ENCODE measurements around the gene FGD3. TPM values are rescaled to one million over a fixed set of nuclear protein-coding genes. Genes with fewer than 3 reads are reported as not detected.

The FGD3 gene
- polyA plus RNA-seq, 2 of the 4 experiments (the other 2 are of a cell fraction), result 0.18 to 0.23 TPM

DNA sequence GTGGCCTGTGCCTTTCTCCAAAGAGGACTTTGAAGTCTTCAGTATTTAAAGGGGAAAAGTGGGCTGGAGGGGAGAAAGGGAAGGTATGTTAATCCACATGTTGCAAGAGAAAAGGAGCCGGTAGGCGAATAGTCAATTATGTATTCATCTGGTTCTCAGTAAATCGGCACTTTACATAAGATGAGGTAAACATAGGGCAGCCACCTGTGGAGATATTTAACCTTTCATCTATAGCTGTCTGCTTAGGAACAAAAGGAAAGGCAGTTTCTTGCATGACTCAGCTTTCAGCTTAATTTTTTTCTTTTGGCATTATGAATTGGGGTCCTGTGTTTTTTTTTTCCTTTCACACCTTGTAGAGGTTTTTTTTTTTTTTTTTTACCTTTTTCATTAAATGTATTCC is 42.2 kb downstream of the FGD3 start:
- ATAC-seq, result no peak

DNA sequence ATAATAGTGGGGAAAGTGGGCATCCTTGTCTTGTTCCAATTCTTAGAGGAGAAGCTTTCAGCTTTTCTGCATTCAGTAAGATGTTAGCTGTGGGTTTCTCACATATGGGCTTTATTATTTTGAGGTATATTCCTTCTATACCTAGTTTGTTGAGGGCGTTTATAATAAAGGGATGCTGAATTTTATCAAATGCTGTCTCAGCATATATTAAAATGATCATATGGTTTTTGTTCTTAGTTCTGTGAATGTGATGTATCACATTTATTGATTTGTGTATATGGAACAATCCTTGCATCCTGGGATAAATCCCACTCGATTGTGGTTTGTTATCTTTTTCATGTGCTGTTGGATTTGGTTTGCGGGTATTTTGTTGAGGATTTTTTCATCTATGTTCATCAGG is 43.1 kb downstream of the FGD3 start:
- CTCF ChIA-PET, result interaction anchor here (1.9 to 3.6 kb wide), 2 partner anchors 13 to 119 kb away, joined by 4 to 26 read pairs; no protein-coding TSS in a partner anchor
- Histone ChIP-seq H3K27ac (no peak overlapping the region), H3K4me2 (no peak overlapping the region), H3K4me3 (no peak overlapping the region), H3K9me3 (peaks cover 18% of the 10 kb centered on the region; the same call in 2 of the 3 replicates), H3K4me1 (no peaks in the 10 kb centered on the region)
- 56% methylated on average over 3 of the region's 3 CpGs for WGBS (ENCODE audit: missing lambda C conversion rate)
- ATAC-seq (no peak), FAIRE-seq (no peak), DNase-seq (ENCODE audit: low read depth in 1 of 2, low spot score in 1 of 2) (no peak)
- POLR2A ChIA-PET, result no interaction called here
- TF ChIP-seq MAFK (IDR thresholded peaks at IDR 0.05; ENCODE audit: partially characterized antibody) (peak; percentile 89), MYC (IDR thresholded peaks at IDR 0.05; ENCODE audit: borderline replicate concordance, low read length) (no peak)

More for the DNA sequence above, 42.2 kb downstream of the FGD3 start:
- WGBS (ENCODE audit: missing lambda C conversion rate), result 51% methylated on average over 3 of the region's 3 CpGs
- Histone ChIP-seq H3K27ac (no peak overlapping the region), H3K4me2 (no peak overlapping the region), H3K9me3 (peaks cover 27% of the 10 kb centered on the region; the same call in 2 of the 3 replicates), H3K4me1 (no peaks in the 10 kb centered on the region), H3K4me3 (no peak overlapping the region)
- DNase-seq (ENCODE audit: low read depth in 1 of 2, low spot score in 1 of 2) (no peak), FAIRE-seq (no peak)
- TF ChIP-seq NFE2L2 (conservative IDR thresholded peaks at IDR 0.05; ENCODE audit: low read length), result no peak
- no peak for TF ChIP-seq SREBF2 (IDR thresholded peaks at IDR 0.05)
- TF ChIP-seq, protein P1, sequence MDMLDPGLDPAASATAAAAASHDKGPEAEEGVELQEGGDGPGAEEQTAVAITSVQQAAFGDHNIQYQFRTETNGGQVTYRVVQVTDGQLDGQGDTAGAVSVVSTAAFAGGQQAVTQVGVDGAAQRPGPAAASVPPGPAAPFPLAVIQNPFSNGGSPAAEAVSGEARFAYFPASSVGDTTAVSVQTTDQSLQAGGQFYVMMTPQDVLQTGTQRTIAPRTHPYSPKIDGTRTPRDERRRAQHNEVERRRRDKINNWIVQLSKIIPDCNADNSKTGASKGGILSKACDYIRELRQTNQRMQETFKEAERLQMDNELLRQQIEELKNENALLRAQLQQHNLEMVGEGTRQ (IDR thresholded peaks at IDR 0.05), result no peak
- TF ChIP-seq, protein P2, sequence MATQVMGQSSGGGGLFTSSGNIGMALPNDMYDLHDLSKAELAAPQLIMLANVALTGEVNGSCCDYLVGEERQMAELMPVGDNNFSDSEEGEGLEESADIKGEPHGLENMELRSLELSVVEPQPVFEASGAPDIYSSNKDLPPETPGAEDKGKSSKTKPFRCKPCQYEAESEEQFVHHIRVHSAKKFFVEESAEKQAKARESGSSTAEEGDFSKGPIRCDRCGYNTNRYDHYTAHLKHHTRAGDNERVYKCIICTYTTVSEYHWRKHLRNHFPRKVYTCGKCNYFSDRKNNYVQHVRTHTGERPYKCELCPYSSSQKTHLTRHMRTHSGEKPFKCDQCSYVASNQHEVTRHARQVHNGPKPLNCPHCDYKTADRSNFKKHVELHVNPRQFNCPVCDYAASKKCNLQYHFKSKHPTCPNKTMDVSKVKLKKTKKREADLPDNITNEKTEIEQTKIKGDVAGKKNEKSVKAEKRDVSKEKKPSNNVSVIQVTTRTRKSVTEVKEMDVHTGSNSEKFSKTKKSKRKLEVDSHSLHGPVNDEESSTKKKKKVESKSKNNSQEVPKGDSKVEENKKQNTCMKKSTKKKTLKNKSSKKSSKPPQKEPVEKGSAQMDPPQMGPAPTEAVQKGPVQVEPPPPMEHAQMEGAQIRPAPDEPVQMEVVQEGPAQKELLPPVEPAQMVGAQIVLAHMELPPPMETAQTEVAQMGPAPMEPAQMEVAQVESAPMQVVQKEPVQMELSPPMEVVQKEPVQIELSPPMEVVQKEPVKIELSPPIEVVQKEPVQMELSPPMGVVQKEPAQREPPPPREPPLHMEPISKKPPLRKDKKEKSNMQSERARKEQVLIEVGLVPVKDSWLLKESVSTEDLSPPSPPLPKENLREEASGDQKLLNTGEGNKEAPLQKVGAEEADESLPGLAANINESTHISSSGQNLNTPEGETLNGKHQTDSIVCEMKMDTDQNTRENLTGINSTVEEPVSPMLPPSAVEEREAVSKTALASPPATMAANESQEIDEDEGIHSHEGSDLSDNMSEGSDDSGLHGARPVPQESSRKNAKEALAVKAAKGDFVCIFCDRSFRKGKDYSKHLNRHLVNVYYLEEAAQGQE (IDR thresholded peaks at IDR 0.05), result no peak
- no peak for TF ChIP-seq EHMT2 (IDR thresholded peaks at IDR 0.05; ENCODE audit: low read depth)
- no peak for TF ChIP-seq TFCP2L1 (CRISPR knock-in tag; IDR thresholded peaks at IDR 0.05)
- no peak for TF ChIP-seq RARB (CRISPR knock-in tag; IDR thresholded peaks at IDR 0.05)
- TF ChIP-seq EP300 (IDR thresholded peaks at IDR 0.05), result no peak
- no peak for TF ChIP-seq FOSL2 (IDR thresholded peaks at IDR 0.05)
- TF ChIP-seq FOSL2 (CRISPR knock-in tag; IDR thresholded peaks at IDR 0.05), result no peak
- TF ChIP-seq TP53 (CRISPR knock-in tag; IDR thresholded peaks at IDR 0.05), result no peak
- TF ChIP-seq HOXA7 (CRISPR knock-in tag; IDR thresholded peaks at IDR 0.05), result no peak
- no peak for TF ChIP-seq ZC3H11A (IDR thresholded peaks at IDR 0.05)
- TF ChIP-seq KDM5A (IDR thresholded peaks at IDR 0.05), result no peak
- no peak for TF ChIP-seq ZNF302 (CRISPR knock-in tag; IDR thresholded peaks at IDR 0.05)
- TF ChIP-seq JUN (IDR thresholded peaks at IDR 0.05), result no peak
- TF ChIP-seq HOXB5 (CRISPR knock-in tag; IDR thresholded peaks at IDR 0.05), result no peak
- ChIA-PET POLR2A (no interaction called here), CTCF (interaction anchor here (0.6 to 3.6 kb wide), 2 partner anchors 14 to 55 kb away, joined by 7 to 26 read pairs; no protein-coding TSS in a partner anchor)

DNA sequence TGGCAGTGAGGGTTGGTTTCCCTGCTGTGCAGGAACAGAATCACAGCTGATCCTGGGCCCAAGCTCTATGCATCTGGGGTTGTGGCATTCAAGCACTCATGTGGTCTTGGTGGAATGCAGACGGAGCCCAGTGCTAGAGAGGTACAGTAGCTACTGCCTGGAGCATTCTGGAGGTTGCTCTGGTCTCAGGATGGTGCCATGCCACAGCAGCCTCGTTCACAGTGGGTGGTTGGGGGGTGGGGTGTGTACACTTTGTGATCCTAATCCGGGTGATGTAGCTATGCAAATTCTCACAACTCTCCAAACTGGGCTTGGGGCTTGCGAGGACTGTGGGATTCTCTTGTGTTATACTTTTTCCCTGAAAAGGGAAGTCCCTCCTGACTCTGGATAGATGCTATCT is 45.2 kb downstream of the FGD3 start:
- 12% methylated on average over 4 of the region's 4 CpGs for WGBS (ENCODE audit: missing lambda C conversion rate)
- no peaks in the 10 kb centered on the region for H3K4me1 ChIP-seq
- H3K4me2 ChIP-seq, result no peak overlapping the region
- POLR2A ChIA-PET, result no interaction called here
- CTCF ChIA-PET, result interaction anchor here (1.1 to 3.6 kb wide), 2 partner anchors 11 to 13 kb away, joined by 4 to 26 read pairs; no protein-coding TSS in a partner anchor
- no peak for DNase-seq (ENCODE audit: low read depth in 1 of 2, low spot score in 1 of 2)
- no peak for ATAC-seq
- H3K4me3 ChIP-seq, result no peak overlapping the region
- peaks cover 11% of the 10 kb centered on the region; the same call in 2 of the 3 replicates for H3K9me3 ChIP-seq
- H3K27ac ChIP-seq, result no peak overlapping the region
- no peak for FAIRE-seq
- TF ChIP-seq RCOR1 (IDR thresholded peaks at IDR 0.05; ENCODE audit: low read depth, low read length) (no peak), HOXB5 (CRISPR knock-in tag; IDR thresholded peaks at IDR 0.05) (no peak), ZFP36 (IDR thresholded peaks at IDR 0.05; ENCODE audit: borderline replicate concordance, partially characterized antibody) (no peak), NR3C1 (IDR thresholded peaks at IDR 0.05) (no peak), TFCP2L1 (CRISPR knock-in tag; IDR thresholded peaks at IDR 0.05) (no peak), KDM5A (IDR thresholded peaks at IDR 0.05) (no peak), CEBPB (IDR thresholded peaks at IDR 0.05) (no peak), ZC3H11A (IDR thresholded peaks at IDR 0.05) (no peak), POLR2AphosphoS2 (conservative IDR thresholded peaks at IDR 0.05; ENCODE audit: low read length) (no peak)
- TF ChIP-seq, protein P2 (IDR thresholded peaks at IDR 0.05), result no peak
- TF ChIP-seq, protein P3, sequence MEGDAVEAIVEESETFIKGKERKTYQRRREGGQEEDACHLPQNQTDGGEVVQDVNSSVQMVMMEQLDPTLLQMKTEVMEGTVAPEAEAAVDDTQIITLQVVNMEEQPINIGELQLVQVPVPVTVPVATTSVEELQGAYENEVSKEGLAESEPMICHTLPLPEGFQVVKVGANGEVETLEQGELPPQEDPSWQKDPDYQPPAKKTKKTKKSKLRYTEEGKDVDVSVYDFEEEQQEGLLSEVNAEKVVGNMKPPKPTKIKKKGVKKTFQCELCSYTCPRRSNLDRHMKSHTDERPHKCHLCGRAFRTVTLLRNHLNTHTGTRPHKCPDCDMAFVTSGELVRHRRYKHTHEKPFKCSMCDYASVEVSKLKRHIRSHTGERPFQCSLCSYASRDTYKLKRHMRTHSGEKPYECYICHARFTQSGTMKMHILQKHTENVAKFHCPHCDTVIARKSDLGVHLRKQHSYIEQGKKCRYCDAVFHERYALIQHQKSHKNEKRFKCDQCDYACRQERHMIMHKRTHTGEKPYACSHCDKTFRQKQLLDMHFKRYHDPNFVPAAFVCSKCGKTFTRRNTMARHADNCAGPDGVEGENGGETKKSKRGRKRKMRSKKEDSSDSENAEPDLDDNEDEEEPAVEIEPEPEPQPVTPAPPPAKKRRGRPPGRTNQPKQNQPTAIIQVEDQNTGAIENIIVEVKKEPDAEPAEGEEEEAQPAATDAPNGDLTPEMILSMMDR (IDR thresholded peaks at IDR 0.05), result no peak
- TF ChIP-seq, protein P4, sequence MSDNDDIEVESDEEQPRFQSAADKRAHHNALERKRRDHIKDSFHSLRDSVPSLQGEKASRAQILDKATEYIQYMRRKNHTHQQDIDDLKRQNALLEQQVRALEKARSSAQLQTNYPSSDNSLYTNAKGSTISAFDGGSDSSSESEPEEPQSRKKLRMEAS (IDR thresholded peaks at IDR 0.05), result no peak

Measured in A549 (cell line).